ENCODE data around the gene DGKI. TPM values are rescaled to one million over a fixed set of nuclear protein-coding genes. Genes with fewer than 3 reads are reported as not detected.

The DGKI gene
- total RNA-seq, 1 experiment from 2014 or later: 0.55 TPM

- Mint-ChIP-seq H3K36me3 (ENCODE audit: insufficient read depth in 1 of 3, low read depth in 3 of 3) (no peaks in the 10 kb centered on the region), H3K27ac (no peak overlapping the region), H3K4me3 (no peak overlapping the region), H3K9me3 (no peaks in the 10 kb centered on the region), H3K27me3 (ENCODE audit: low read depth) (no peaks in the 10 kb centered on the region), H3K4me1 (peaks cover 0 to 3% of the 10 kb centered on the region in 2 experiments; a peak in 1 of 4 replicates)
- no peaks in the 10 kb centered on the region for H3K9me3 ChIP-seq (ENCODE audit: control insufficient read depth, low read depth, low read length)
- H3K79me1 ChIP-seq (ENCODE audit: insufficient read depth, low read depth, low read length, poor library complexity, severe bottlenecking): no peaks in the 10 kb centered on the region
- H3K23me2 ChIP-seq (ENCODE audit: insufficient read length, low read depth, low read length, poor library complexity, severe bottlenecking): no peaks in the 10 kb centered on the region
- WGBS (ENCODE audit: extremely low coverage, insufficient read length, low lambda C conversion rate): no CpG with 5 or more reads among the region's 3 CpGs
- H2BK5ac ChIP-seq (ENCODE audit: insufficient read length, low read length): no peak overlapping the region
- H2AFZ ChIP-seq (ENCODE audit: low read length): no peak overlapping the region
- H4K20me1 ChIP-seq (ENCODE audit: control insufficient read depth, insufficient read depth, insufficient read length): no peaks in the 10 kb centered on the region
- no peak overlapping the region for H4K91ac ChIP-seq (ENCODE audit: insufficient read length, low read depth, low read length)
- H3K14ac ChIP-seq (ENCODE audit: insufficient read depth, low read length): no peak overlapping the region
- no peak overlapping the region for H3K27ac ChIP-seq (ENCODE audit: insufficient read length, low read depth, low read length)
- no peak overlapping the region for H3K18ac ChIP-seq (ENCODE audit: insufficient read length, low read depth, low read length)
- no peaks in the 10 kb centered on the region for H3K79me2 ChIP-seq (ENCODE audit: insufficient read depth, low read length)
- H2AK5ac ChIP-seq (ENCODE audit: insufficient read length, low read length): no peak overlapping the region
- H4K5ac ChIP-seq (ENCODE audit: insufficient read length, low read depth, low read length): no peak overlapping the region
- no peaks in the 10 kb centered on the region for H3K4me1 ChIP-seq (ENCODE audit: insufficient read depth, low read length)
- H3K4me2 ChIP-seq (ENCODE audit: insufficient read depth, insufficient read length, low read length): no peak overlapping the region
- no peak overlapping the region for H2BK15ac ChIP-seq (ENCODE audit: low read depth, low read length)
- H2BK120ac ChIP-seq (ENCODE audit: low read depth, low read length, poor library complexity, severe bottlenecking): no peak overlapping the region
- no peak overlapping the region for H3K4ac ChIP-seq (ENCODE audit: low read depth, low read length)
- H3K56ac ChIP-seq (ENCODE audit: insufficient read length, low read depth, low read length): no peak overlapping the region
- no peak for TF ChIP-seq CTCF (conservative IDR thresholded peaks at IDR 0.05)
- no peak overlapping the region for H3K9ac ChIP-seq (ENCODE audit: extremely low read depth, insufficient read length, low read length)
- H4K8ac ChIP-seq (replicated peaks; ENCODE audit: insufficient read length, low read depth, low read length): no peak overlapping the region
- no peak overlapping the region for H2BK20ac ChIP-seq (ENCODE audit: low read depth, low read length, poor library complexity, severe bottlenecking)
- no peaks in the 10 kb centered on the region for H3K27me3 ChIP-seq (ENCODE audit: insufficient read depth, low read length)
- no peak overlapping the region for H3K23ac ChIP-seq (ENCODE audit: insufficient read length, low read depth, low read length)
- DNase-seq: no peak
- H2BK12ac ChIP-seq (ENCODE audit: insufficient read length, low read depth, low read length): no peak overlapping the region
- H3T11ph ChIP-seq (ENCODE audit: low read length): no peak overlapping the region
Measured at GRCh38 chr7:137471128-137471527, 375.6 kb downstream of the DGKI start.
